ENCODE data around the gene SGPP2.
"Not testable (repeated sequence)": the region's sequence is repeated elsewhere in the genome, so short reads cannot be mapped to it uniquely, and the experiment has no call there.

SGPP2 gene

GRCh38 chr2:222576171-222577081 lies 152.1 kb downstream of the SGPP2 start:
- no peak for DNase-seq

GRCh38 chr2:222577341-222577740 lies 153.0 kb downstream of the SGPP2 start:
- DNase-seq = no peak

GRCh38 chr2:222582928-222583327 lies 158.6 kb downstream of the SGPP2 start:
- DNase-seq = no peak

GRCh38 chr2:222584589-222584988 lies 160.2 kb downstream of the SGPP2 start:
- DNase-seq = not testable (repeated sequence)

GRCh38 chr2:222591661-222592060 lies 167.3 kb downstream of the SGPP2 start:
- no peak for DNase-seq

GRCh38 chr2:222592176-222592575 lies 167.8 kb downstream of the SGPP2 start:
- no peak for DNase-seq

- no peak for DNase-seq
Measured at GRCh38 chr2:222594679-222595078, 170.3 kb downstream of the SGPP2 start.

- DNase-seq = no peak
Measured at GRCh38 chr2:222595581-222595980, 171.2 kb downstream of the SGPP2 start.

GRCh38 chr2:222598611-222599010 lies 174.3 kb downstream of the SGPP2 start:
- DNase-seq = no peak

- no peak for DNase-seq
Measured at GRCh38 chr2:222603501-222603900, 179.2 kb downstream of the SGPP2 start.

- DNase-seq = no peak
Measured at GRCh38 chr2:222604749-222605515, 180.6 kb downstream of the SGPP2 start.

- DNase-seq = no peak
Measured at GRCh38 chr2:222606306-222606705, 182.0 kb downstream of the SGPP2 start.

GRCh38 chr2:222608081-222608480 lies 183.7 kb downstream of the SGPP2 start:
- no peak for DNase-seq

GRCh38 chr2:222609381-222609780 lies 185.0 kb downstream of the SGPP2 start:
- DNase-seq = no peak
